ENCODE measurements around the gene DTNA.
"Not testable (repeated sequence)": the region's sequence is repeated elsewhere in the genome, so short reads cannot be mapped to it uniquely, and the experiment has no call there.

The DTNA gene

GRCh38 chr18:34911661-34912384 lies 201.7 kb downstream of the DTNA start:
- no peak for DNase-seq

DNA sequence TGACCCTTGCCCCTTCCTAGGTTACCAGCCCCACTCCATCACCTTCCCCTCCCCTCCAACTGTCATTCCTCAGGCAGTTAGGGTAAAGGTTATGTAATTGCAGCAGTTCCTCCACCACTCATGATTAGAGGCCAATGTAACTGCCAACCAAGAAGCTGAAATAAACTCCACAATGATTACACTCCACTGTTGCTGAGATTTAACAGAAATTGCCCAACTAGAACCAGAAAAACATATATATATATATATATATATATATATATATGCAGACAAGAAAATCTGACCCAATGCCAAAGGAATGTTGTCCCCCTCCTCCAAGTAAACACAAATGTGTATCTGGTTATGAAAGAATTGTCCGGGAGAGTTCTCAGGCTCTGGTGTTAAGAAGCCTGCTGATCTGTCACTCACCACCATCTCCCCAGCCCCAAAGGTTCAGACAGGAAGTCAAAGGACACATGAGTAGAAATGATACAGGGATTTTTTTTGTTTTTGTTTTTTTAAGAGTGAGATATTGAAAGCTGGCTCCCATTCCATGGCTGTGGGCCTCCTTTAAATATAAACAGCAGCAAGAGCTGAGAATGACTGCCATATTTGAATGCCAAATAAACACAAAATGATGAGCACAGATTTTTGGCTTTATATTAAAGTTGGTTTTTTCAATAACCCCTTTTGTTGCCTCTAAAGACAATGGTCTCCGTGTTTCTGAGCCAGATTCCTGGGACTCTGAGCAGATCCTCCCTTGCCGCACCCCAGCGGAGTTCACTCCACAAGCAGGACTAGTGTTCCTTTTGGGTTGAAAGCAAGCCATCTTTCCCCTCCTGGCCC lies 204.0 kb downstream of the DTNA start:
- no peak for DNase-seq

- no peak for DNase-seq
Measured at GRCh38 chr18:34915046-34915445, 204.9 kb downstream of the DTNA start.

GRCh38 chr18:34916539-34916938 lies 206.4 kb downstream of the DTNA start:
- not testable (repeated sequence) for DNase-seq

GRCh38 chr18:34918856-34919255 lies 208.8 kb downstream of the DTNA start:
- no peak for DNase-seq

DNA sequence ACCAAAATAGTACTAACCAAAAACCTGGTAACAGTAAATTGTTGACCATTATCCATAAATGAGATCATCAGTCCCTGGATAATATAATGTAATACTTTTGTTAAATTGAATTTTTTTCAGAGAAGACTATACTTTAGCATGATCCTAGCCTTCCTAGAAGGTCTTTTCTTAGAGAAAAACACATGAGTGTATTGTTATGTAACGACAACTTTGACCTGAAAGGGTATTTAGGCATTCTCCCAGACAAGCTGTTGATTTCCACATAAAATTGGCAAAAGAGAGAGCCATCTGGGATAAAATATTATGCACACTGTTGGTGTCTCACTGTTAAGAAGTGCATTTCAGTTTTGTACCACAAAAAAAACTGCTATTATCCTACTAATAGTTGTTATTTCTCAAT lies 211.1 kb downstream of the DTNA start:
- DNase-seq = no peak

GRCh38 chr18:34921811-34922385 lies 211.8 kb downstream of the DTNA start:
- no peak for DNase-seq

- DNase-seq = not testable (repeated sequence)
Measured at GRCh38 chr18:34922594-34922993, 212.5 kb downstream of the DTNA start.

DNA sequence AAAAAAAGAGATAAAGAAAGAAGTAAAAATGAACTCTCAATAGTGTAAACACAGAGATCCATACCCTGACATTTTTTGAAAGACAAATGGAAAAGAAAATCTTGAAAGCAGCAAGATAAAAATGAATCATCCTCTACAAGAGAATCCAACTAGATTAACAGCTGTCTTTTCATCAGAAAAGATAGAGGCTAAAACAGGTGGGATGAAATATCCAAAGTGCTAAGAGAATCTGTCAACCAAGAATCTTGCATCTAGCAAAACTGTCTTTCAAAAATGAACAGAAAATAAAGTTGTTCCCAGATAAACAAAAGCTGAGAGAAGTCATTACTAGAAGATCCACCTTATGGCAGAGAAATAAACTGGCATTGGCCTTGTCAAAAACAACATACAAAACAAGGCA lies 213.8 kb downstream of the DTNA start:
- DNase-seq = no peak

GRCh38 chr18:34926683-34927082 lies 216.6 kb downstream of the DTNA start:
- no peak for DNase-seq

- DNase-seq = no peak
Measured at GRCh38 chr18:34928088-34928753, 218.1 kb downstream of the DTNA start.

GRCh38 chr18:34928754-34929335 lies 218.7 kb downstream of the DTNA start:
- no peak for DNase-seq

- DNase-seq = no peak
Measured at GRCh38 chr18:34929336-34929780, 219.3 kb downstream of the DTNA start.

DNA sequence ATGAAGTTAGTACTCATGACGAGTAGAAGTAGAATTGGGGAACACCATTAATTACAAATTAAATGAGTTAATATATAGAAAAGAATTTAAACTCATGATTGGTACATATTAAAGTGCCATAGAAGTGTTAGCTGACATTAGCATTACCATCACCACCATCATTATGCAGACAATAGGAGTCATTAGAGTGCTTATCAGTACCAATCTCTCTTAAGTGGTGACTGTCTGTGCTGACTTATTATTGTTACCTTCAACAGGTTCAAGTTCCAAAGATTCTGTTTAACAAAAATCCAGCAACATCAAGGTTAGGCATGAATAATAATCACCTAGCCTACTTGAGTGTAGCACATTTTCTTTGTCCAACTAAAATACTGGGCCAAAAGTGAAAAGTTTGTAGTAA lies 222.3 kb downstream of the DTNA start:
- DNase-seq = no peak

DNA sequence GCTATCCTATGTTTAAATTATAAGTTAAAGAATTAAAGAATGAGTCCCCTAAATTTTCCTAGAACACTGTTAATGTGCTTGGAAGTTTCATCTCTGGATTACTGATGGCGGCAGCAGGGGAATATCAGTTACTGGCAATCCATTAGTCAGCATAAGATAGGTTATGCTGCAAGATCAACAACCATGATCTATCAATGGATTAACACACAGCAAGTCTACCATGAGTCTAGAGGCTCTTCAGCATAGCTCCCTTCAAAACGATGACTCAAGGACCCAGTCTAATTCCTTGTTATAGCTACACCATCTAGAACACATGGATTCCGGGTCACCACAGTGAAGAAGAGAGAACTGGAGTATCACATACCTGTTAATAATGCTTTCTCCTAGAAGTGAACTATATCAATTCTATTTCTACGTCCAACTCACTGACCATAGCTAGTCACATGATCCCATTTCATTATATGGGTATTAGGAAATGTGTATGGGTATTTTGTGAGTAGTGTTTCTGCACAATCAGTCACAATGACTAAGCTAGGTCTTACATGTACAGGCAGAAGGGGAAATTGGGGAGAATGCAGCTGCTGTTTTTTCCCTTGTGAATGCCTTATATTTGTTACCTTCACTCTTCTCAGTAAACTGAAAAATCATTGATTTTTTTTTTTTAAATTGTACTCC lies 222.8 kb downstream of the DTNA start:
- DNase-seq = no peak

DNA sequence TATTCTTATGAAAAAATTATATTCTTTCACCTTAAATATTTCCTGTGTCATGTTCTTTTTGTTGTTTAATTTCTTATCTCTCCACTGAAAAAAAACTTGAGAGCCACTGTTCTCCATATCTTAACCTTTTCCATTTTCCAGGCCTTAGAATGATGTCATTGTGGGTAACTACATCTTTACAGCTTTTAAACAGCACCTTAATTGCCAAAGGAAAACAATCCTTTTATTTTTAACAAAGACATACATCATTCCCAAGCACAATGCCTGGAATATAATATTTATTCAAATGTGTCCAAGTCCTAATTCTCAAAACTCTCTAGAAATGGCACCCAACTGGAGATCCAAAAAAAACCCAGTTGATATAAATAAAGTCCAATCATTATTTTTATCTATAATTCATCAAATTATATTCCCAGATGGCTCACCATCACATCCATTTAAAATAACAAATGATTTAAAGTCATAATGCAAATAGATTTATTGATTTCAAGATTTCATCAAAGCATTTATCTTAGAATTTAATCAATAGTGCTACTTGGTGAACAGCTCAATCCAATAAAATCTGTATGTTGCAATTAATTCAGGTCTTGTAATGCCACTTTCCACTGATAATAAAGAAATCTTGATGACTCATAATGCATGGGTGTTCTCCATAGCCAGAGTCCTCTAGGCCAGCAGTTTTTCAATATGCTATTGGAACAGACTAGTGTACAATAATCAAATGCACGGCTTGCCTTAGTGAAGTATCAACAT lies 224.0 kb downstream of the DTNA start:
- DNase-seq = no peak

DNA sequence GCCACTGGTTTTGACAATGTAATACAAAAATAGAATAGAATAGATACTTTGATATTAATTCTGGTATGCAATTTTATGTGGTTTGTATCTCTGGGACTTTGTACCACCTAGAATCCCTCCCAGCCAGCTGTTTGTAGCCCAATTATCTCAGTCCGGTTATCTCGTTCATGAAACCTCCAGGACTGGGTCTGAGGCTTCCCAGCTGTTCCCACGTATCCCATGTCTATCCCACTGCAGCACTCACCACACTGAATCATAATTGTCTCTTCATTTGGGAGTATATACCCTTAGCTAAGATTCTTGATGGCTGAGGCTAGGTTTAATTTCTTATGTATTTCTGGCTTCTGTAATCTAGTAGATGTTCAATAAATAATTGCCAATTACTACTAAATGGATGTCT lies 226.7 kb downstream of the DTNA start:
- DNase-seq = no peak

GRCh38 chr18:34938090-34938489 lies 228.0 kb downstream of the DTNA start:
- no peak for DNase-seq

Measured in CD4-positive, alpha-beta T cell treated with Interleukin-4 for 4 hours (primary cell).